Progenitor cell of endocrine pancreas (in vitro differentiated cells): ENCODE data around the gene NPY5R. TPM values are rescaled to one million over a fixed set of nuclear protein-coding genes. Genes with fewer than 3 reads are reported as not detected.

ENCODE experiments used
- DNase-seq: peaks from one replicate; pipeline ENCODE4 v3.0.0; 2021; ENCODE audit warnings: low spot score; ENCODE audit not compliant: unreplicated experiment
- H3K27ac Mint-ChIP-seq: 2 replicates; pipeline ENCODE4 v1.8.0; 2021; ENCODE audit warnings: mild to moderate bottlenecking, moderate library complexity, mixed read lengths
- H3K27me3 Mint-ChIP-seq: 2 replicates; pipeline ENCODE4 v1.8.0; 2021; ENCODE audit warnings: mixed read lengths
- H3K36me3 Mint-ChIP-seq: 2 replicates; pipeline ENCODE4 v1.8.0; 2022; ENCODE audit warnings: mixed read lengths; ENCODE audit not compliant: insufficient read depth
- H3K4me1 Mint-ChIP-seq: 2 replicates; pipeline ENCODE4 v1.8.0; 2021; ENCODE audit warnings: low read depth, mixed read lengths
- H3K4me3 Mint-ChIP-seq: 2 replicates; pipeline ENCODE4 v1.8.0; 2021; ENCODE audit warnings: low read depth, mild to moderate bottlenecking, moderate library complexity, mixed read lengths
- H3K9me3 Mint-ChIP-seq: 2 replicates; pipeline ENCODE4 v1.8.0; 2021; ENCODE audit warnings: low read depth, mixed read lengths
- long read RNA-seq: library from polyadenylated mRNA; unstranded; transcript quantifications from one replicate; pipeline ENCODE4 v2.0.0, GENCODE V29; 2020
- total RNA-seq: library from RNA; stranded (reverse); gene quantifications from 2 replicates; pipeline ENCODE4 v1.2.1, GENCODE V29; 2021
- TF ChIP-seq, protein P1 (sequence below): fragments of 200-600 bp; sonication (generic); IDR thresholded peaks from one replicate; pipeline ENCODE4 v1.5.0; 2021; ENCODE audit warnings: antibody characterized with exemption, mild to moderate bottlenecking; ENCODE audit not compliant: unreplicated experiment

Gene NPY5R
- 1.1 and 1.5 TPM in 2 replicates for total RNA-seq
- long read RNA-seq, partial matches to known transcripts, result 0 of 4 reads
- long read RNA-seq, other reads (novel, unspliced or antisense), result 2 of 4 reads

DNA sequence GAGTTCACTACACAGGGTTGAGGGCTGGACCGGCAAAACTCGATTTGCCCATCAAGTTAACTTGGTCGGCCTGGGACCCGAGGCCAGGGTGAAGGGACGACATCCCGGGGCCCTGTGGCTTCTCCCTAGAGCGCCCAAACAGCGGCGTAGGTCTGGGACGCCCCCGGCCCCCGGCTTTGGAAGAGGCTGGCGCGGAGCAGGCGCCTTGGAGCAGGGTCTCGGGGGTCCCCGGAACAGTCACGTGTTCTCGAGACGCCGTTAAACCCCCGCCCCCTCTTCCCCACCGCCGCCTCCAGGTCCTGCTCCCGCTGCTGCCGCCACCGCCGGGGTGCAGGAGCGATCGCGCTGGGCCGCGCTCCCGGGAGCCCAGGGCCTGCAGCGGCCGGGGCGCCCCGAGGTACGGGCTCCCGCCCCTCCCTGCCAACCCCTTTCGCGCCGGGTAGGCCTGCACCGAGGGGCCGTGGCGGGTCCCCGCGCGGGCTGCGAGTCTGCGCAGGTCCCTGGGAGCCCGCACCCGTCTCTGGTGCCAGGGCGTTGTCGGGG, at the start of gene NPY5R:
Gene NPY5R (plus strand): TSS at position 289 of the 543 bp plus-strand sequence. CDS start 6,382 bp downstream, outside the sequence.
- peak within 1 kb of the TSS; percentile 78 for H3K4me3 Mint-ChIP-seq
- H3K27ac Mint-ChIP-seq, result no peak within 1 kb of the TSS
- peaks cover 4% of the 10 kb centered on the region for H3K4me1 Mint-ChIP-seq
- DNase-seq, result peak; percentile 26
- peaks cover 50% of the 10 kb centered on the region for H3K27me3 Mint-ChIP-seq
- no peaks in the 10 kb centered on the region for H3K36me3 Mint-ChIP-seq
- no peaks in the 10 kb centered on the region for H3K9me3 Mint-ChIP-seq
- TF ChIP-seq, protein P1, sequence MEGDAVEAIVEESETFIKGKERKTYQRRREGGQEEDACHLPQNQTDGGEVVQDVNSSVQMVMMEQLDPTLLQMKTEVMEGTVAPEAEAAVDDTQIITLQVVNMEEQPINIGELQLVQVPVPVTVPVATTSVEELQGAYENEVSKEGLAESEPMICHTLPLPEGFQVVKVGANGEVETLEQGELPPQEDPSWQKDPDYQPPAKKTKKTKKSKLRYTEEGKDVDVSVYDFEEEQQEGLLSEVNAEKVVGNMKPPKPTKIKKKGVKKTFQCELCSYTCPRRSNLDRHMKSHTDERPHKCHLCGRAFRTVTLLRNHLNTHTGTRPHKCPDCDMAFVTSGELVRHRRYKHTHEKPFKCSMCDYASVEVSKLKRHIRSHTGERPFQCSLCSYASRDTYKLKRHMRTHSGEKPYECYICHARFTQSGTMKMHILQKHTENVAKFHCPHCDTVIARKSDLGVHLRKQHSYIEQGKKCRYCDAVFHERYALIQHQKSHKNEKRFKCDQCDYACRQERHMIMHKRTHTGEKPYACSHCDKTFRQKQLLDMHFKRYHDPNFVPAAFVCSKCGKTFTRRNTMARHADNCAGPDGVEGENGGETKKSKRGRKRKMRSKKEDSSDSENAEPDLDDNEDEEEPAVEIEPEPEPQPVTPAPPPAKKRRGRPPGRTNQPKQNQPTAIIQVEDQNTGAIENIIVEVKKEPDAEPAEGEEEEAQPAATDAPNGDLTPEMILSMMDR, result no peak

DNA sequence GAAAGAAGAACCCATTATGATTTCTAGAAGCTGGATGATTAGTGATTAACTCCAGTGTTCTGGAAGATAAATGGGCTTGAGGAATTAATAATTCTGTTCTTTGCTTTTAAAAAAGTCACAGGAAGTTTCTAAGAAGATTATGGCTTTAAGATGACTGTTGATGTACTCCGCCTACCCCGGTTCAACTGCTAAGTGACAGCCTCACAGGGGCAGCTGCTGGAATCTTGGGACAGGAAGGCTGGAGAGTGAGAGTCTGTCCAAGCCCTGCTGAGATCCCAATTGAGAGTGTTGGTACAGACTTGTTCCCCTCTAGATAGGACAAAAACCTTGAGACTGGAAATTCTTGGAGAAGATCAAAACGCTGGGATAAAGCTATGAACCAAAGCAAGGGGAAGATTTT, 48.6 kb upstream of the NPY5R start:
- H3K27me3 Mint-ChIP-seq, result no peaks in the 10 kb centered on the region
- TF ChIP-seq, protein P1, result no peak

DNA sequence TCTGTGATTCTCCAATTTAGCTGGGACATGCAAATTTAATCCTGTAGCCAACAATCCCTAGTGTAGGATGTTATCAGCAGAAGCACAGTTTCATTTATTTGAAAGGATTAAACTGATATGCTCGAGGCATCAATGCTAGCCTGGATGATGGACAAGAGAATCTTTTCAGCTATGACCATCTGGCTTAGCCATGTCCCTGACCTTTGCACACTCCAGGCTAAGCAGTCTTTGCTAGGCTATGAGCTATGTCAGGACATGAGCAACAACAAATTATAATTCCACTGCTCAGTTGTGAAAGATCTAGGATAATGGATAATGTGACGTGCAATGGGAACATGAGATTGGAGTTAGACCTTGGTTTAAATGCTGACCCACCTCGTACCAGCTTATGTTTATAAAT, 43.2 kb upstream of the NPY5R start:
- Mint-ChIP-seq H3K4me3 (no peak overlapping the region), H3K4me1 (peaks cover 4% of the 10 kb centered on the region)
- no peak for DNase-seq

More for the DNA sequence above, 48.6 kb upstream of the NPY5R start:
- Mint-ChIP-seq H3K27ac (no peak overlapping the region), H3K9me3 (no peaks in the 10 kb centered on the region), H3K36me3 (no peaks in the 10 kb centered on the region), H3K4me1 (no peaks in the 10 kb centered on the region), H3K4me3 (no peak overlapping the region)
- no peak for DNase-seq

DNA sequence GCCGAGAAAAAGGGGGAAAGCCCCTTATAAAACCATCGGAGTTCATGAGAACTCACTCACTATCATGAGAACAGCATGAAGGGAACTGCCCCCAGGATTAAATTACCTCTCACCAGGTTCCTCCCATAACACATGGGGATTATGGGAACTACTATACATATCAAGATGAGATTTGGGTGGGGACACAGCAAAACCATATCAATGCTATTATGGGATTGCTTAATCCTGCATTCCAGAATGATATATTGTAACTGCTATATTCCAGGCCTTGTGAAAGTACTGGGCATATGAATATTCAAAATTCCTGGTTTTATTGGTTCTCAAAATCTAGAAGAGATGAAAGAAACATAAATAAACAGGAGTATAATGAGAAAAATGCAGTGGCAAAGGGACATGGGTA, 40.6 kb upstream of the NPY5R start:
- peaks cover 4% of the 10 kb centered on the region for H3K4me1 Mint-ChIP-seq
- no peak overlapping the region for H3K27ac Mint-ChIP-seq
- TF ChIP-seq, protein P1, result no peak
- no peaks in the 10 kb centered on the region for H3K36me3 Mint-ChIP-seq
- H3K4me3 Mint-ChIP-seq, result no peak overlapping the region
- no peaks in the 10 kb centered on the region for H3K9me3 Mint-ChIP-seq
- H3K27me3 Mint-ChIP-seq, result no peaks in the 10 kb centered on the region
- DNase-seq, result no peak

More for the DNA sequence above, 43.2 kb upstream of the NPY5R start:
- Mint-ChIP-seq H3K36me3 (no peaks in the 10 kb centered on the region), H3K9me3 (no peaks in the 10 kb centered on the region), H3K27ac (no peak overlapping the region), H3K27me3 (no peaks in the 10 kb centered on the region)
- TF ChIP-seq, protein P1, result no peak

DNA sequence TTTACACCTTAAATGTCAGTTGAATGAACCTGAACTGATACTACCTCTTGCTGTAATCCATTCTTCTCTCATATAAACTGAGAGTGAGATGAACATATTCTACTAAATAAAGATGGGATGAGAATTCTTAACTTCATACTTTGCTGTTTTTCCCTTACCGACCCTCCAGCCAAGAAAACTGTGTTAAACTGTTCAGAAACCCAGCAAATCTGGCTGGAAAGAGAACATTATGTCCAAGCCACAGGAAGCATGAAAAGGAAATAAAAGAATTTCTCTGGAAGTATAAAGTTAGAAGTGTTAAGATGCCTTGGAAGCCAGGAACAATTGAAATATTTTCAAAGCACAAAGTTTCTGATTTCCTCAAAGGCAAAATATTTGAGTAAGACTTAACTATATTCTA, 34.2 kb upstream of the NPY5R start:
- TF ChIP-seq, protein P1, result no peak
- Mint-ChIP-seq H3K36me3 (no peaks in the 10 kb centered on the region), H3K4me1 (no peaks in the 10 kb centered on the region), H3K4me3 (no peak overlapping the region), H3K27me3 (no peaks in the 10 kb centered on the region), H3K27ac (no peak overlapping the region), H3K9me3 (peaks cover 4% of the 10 kb centered on the region)
- DNase-seq, result no peak
